Measurements from ENCODE around the gene TMPRSS13.
"Not testable (repeated sequence)": the region's sequence is repeated elsewhere in the genome, so short reads cannot be mapped to it uniquely, and the experiment has no call there.

TMPRSS13 gene

GRCh38 chr11:117929142-117929915 lies at the start of gene TMPRSS13:
TMPRSS13 (minus strand) TSS chr11:117929402; CDS start chr11:117929307, 95 bp downstream.
- no peak for DNase-seq (ENCODE audit: low spot score)

- DNase-seq (ENCODE audit: low spot score) = no peak
Observed at GRCh38 chr11:117978991-117979390, 49.8 kb upstream of the TMPRSS13 start.

- DNase-seq (ENCODE audit: low spot score) = not testable (repeated sequence)
Observed at GRCh38 chr11:117978291-117978910, 49.2 kb upstream of the TMPRSS13 start.

- DNase-seq (ENCODE audit: low spot score) = not testable (repeated sequence)
Observed at GRCh38 chr11:117977612-117978264, 48.5 kb upstream of the TMPRSS13 start.

GRCh38 chr11:117977029-117977428 lies 47.8 kb upstream of the TMPRSS13 start:
- DNase-seq (ENCODE audit: low spot score) = no peak

GRCh38 chr11:117976445-117976844 lies 47.2 kb upstream of the TMPRSS13 start:
- no peak for DNase-seq (ENCODE audit: low spot score)

GRCh38 chr11:117973503-117973860 lies 44.3 kb upstream of the TMPRSS13 start:
- no peak for DNase-seq (ENCODE audit: low spot score)

GRCh38 chr11:117972629-117973502 lies 43.7 kb upstream of the TMPRSS13 start:
- DNase-seq (ENCODE audit: low spot score) = no peak

- DNase-seq (ENCODE audit: low spot score) = no peak
Observed at GRCh38 chr11:117972044-117972443, 42.8 kb upstream of the TMPRSS13 start.

GRCh38 chr11:117970400-117971024 lies 41.3 kb upstream of the TMPRSS13 start:
- DNase-seq (ENCODE audit: low spot score) = no peak

- no peak for DNase-seq (ENCODE audit: low spot score)
Observed at GRCh38 chr11:117969160-117969991, 40.2 kb upstream of the TMPRSS13 start.

- DNase-seq (ENCODE audit: low spot score) = no peak
Observed at GRCh38 chr11:117966908-117967307, 37.7 kb upstream of the TMPRSS13 start.

- DNase-seq (ENCODE audit: low spot score) = no peak
Observed at GRCh38 chr11:117962826-117963225, 33.6 kb upstream of the TMPRSS13 start.

- no peak for DNase-seq (ENCODE audit: low spot score)
Observed at GRCh38 chr11:117961896-117962295, 32.7 kb upstream of the TMPRSS13 start.

- no peak for DNase-seq (ENCODE audit: low spot score)
Observed at GRCh38 chr11:117960406-117960805, 31.2 kb upstream of the TMPRSS13 start.

GRCh38 chr11:117959438-117960149 lies 30.4 kb upstream of the TMPRSS13 start:
- no peak for DNase-seq (ENCODE audit: low spot score)

GRCh38 chr11:117958949-117959348 lies 29.7 kb upstream of the TMPRSS13 start:
- DNase-seq (ENCODE audit: low spot score) = no peak

- DNase-seq (ENCODE audit: low spot score) = no peak
Observed at GRCh38 chr11:117953024-117953671, 23.9 kb upstream of the TMPRSS13 start.

Data from RKO (cell line).